K562 (cell line): ENCODE results near the gene RHOT1. TPM values are rescaled to one million over a fixed set of nuclear protein-coding genes. Genes with fewer than 3 reads are reported as not detected.
A peak's percentile ranks its signal among the peaks of the same experiment; 100 is the strongest.

Experiments used
- ATAC-seq: fragments of 200-7000 bp; cut with Tn5 transposase; 3 replicates; pipeline ENCODE4 v1.9.1; 2020; ENCODE audit warnings: moderate library complexity
- BruUV-seq: library from RNA; stranded (reverse); fragments of 400-500 nt; replicated peaks from 2 replicates; lab custom pipeline; 2021; lab: Mats Ljungman, UMichigan
- CTCF ChIA-PET: fragments of 300-600 bp; formaldehyde crosslinking; extraction: SDS; loops from one replicate; lab custom pipeline; 2021; ENCODE audit warnings: low intra/inter-chr PET ratio; lab: Yijun Ruan, JAX
- POLR2A ChIA-PET: fragments of 300-600, 350-650 bp; sonication (Branson Sonifier 250); formaldehyde crosslinking; extraction: SDS; loops from one replicate; lab custom pipeline; 2021; ENCODE audit warnings: antibody characterized with exemption, inconsistent platforms; lab: Yijun Ruan, JAX
- DNase-seq, 4 experiments: peaks; one replicate each; pipeline versions ENCODE4 v3.0.0 to v3.0.0-alpha.2; 2011 to 2018; ENCODE audit warnings: low spot score in 3 of 4, mixed read lengths in 3 of 4; ENCODE audit errors: extremely low read depth in 1 of 4
- FAIRE-seq: peaks from 2 replicates; lab custom pipeline; 2011; peaks lifted over from hg19 to GRCh38; lab: Jason Lieb, UNC
- H2AFZ ChIP-seq: 2 replicates; pipeline ENCODE4 v1.6.0; 2011; ENCODE audit warnings: low read depth, low read length, control low read depth, inconsistent platforms
- H3K27ac ChIP-seq: fragments of 200-600 bp; 3 replicates; pipeline ENCODE4 v1.8.0; 2011; ENCODE audit warnings: low read depth, mild to moderate bottlenecking, control low read depth, inconsistent platforms, low read length, moderate library complexity, mixed read lengths; ENCODE audit errors: extremely low read depth
- H3K27me3 ChIP-seq, 2 experiments: fragments of 300-600 bp in 1 of 2; 2 replicates in 1 of 2; 3 replicates in 1 of 2; pipeline versions ENCODE4 v1.6.0 to v1.8.0; 2011; ENCODE audit warnings: inconsistent platforms in 2 of 2, low read length in 2 of 2, mild to moderate bottlenecking in 1 of 2, mixed read lengths in 1 of 2, moderate library complexity in 1 of 2; ENCODE audit not compliant: control insufficient read depth in 2 of 2, insufficient read depth in 2 of 2
- H3K36me3 ChIP-seq: fragments of 300-600 bp; 3 replicates; pipeline ENCODE4 v1.8.0; 2011; ENCODE audit warnings: mild to moderate bottlenecking, low read length, inconsistent platforms; ENCODE audit not compliant: control insufficient read depth, insufficient read depth
- H3K4me1 ChIP-seq, 2 experiments: fragments of 200-600 bp in 1 of 2; replicated peaks in 1 of 2; 2 replicates in 1 of 2; 3 replicates in 1 of 2; pipeline versions ENCODE4 v1.5.1 to v1.8.0; 2011; ENCODE audit warnings: inconsistent platforms in 2 of 2, low read length in 2 of 2, mild to moderate bottlenecking in 1 of 2, mixed read lengths in 1 of 2, moderate library complexity in 1 of 2; ENCODE audit not compliant: control insufficient read depth in 2 of 2, insufficient read depth in 2 of 2
- H3K4me2 ChIP-seq: 2 replicates; pipeline ENCODE4 v1.6.1; 2011; ENCODE audit warnings: low read length, control low read depth, inconsistent platforms, mixed read lengths; ENCODE audit not compliant: insufficient read depth
- H3K4me3 ChIP-seq: fragments of 200-600 bp; sonication (generic), shearing (Covaris generic); 2 replicates; pipeline ENCODE4 v1.5.1; 2016; ENCODE audit warnings: control low read depth, inconsistent platforms
- H3K79me2 ChIP-seq: fragments of 200-600 bp; 3 replicates; pipeline ENCODE4 v1.8.0; 2011; ENCODE audit warnings: low read length, inconsistent platforms; ENCODE audit not compliant: control insufficient read depth, insufficient read depth
- H3K9ac ChIP-seq, 2 experiments: 2 replicates each; pipeline versions ENCODE4 v1.6.0 to v1.6.1; 2011; ENCODE audit warnings: low read depth in 2 of 2, low read length in 2 of 2, control low read depth in 1 of 2, inconsistent platforms in 1 of 2, mild to moderate bottlenecking in 1 of 2, mixed read lengths in 1 of 2; ENCODE audit not compliant: insufficient read depth in 1 of 2
- H3K9me1 ChIP-seq: one replicate; pipeline ENCODE4 v1.6.0; 2011; ENCODE audit warnings: inconsistent platforms, mild to moderate bottlenecking, low read length, moderate library complexity; ENCODE audit not compliant: control insufficient read depth, insufficient read depth
- H3K9me3 ChIP-seq: replicated peaks from 2 replicates; pipeline ENCODE4 v1.5.1; 2011; ENCODE audit warnings: low read depth, low read length, inconsistent platforms; ENCODE audit not compliant: control insufficient read depth, insufficient read depth
- H4K20me1 ChIP-seq: replicated peaks from 2 replicates; pipeline ENCODE4 v1.6.1; 2011; ENCODE audit warnings: low read length, inconsistent platforms, mixed read lengths; ENCODE audit not compliant: control insufficient read depth, insufficient read depth
- BHLHE40 ChIP-seq: IDR thresholded peaks from 2 replicates; pipeline ENCODE4 v1.6.1; 2011; ENCODE audit warnings: low read length, improper control_type of control experiment
- MNT ChIP-seq, 2 experiments: fragments of 450-650 bp; conservative IDR thresholded peaks; 2 replicates each; pipeline ENCODE4 v1.6.1; 2017; ENCODE audit warnings: mild to moderate bottlenecking in 2 of 2, moderate library complexity in 2 of 2
- RAD51 ChIP-seq: fragments of 450-650 bp; IDR thresholded peaks from 2 replicates; pipeline ENCODE4 v1.7.1; 2016; ENCODE audit warnings: low read depth, mild to moderate bottlenecking, borderline replicate concordance
- REST ChIP-seq, 2 experiments: fragments of 450-650 bp; formaldehyde crosslinking in 1 of 2; IDR thresholded peaks; 2 replicates each; pipeline versions ENCODE4 v1.4.0 to v1.6.1; 2014 to 2020; ENCODE audit warnings: mild to moderate bottlenecking in 2 of 2, borderline replicate concordance in 1 of 2, low read depth in 1 of 2
- SAFB ChIP-seq: fragments of 200-400 bp; formaldehyde crosslinking; IDR thresholded peaks from 2 replicates; pipeline ENCODE4 v1.6.1; 2017; ENCODE audit warnings: low read depth, low read length, borderline replicate concordance
- SREBF2 ChIP-seq: sonication (generic); formaldehyde crosslinking; IDR thresholded peaks from 2 replicates; pipeline ENCODE4 v1.4.0; 2020; ENCODE audit warnings: mild to moderate bottlenecking, missing genetic modification reagents
- TFE3 ChIP-seq: fragments of 450-650 bp; formaldehyde crosslinking; IDR thresholded peaks from 2 replicates; pipeline ENCODE4 v1.4.0; 2020; ENCODE audit warnings: mild to moderate bottlenecking, mixed read lengths
- TOE1 ChIP-seq, 2 experiments: fragments of 450-650 bp in 1 of 2; sonication (generic) in 1 of 2; formaldehyde crosslinking in 1 of 2; IDR thresholded peaks; 2 replicates each; pipeline versions ENCODE4 v1.7.1 to v1.8.0; 2016 to 2022; ENCODE audit warnings: borderline replicate concordance in 2 of 2, mild to moderate bottlenecking in 2 of 2, antibody characterized with exemption in 1 of 2, inconsistent platforms in 1 of 2, low read depth in 1 of 2, missing genetic modification reagents in 1 of 2, moderate library complexity in 1 of 2
- ZFP30 ChIP-seq: fragments of 250-450 bp; sonication (Bioruptor Pico); IDR thresholded peaks from 2 replicates; pipeline ENCODE4 v1.8.0; 2022; ENCODE audit warnings: moderate library complexity, mild to moderate bottlenecking, inconsistent platforms, borderline replicate concordance
- WGBS: fragments of 100-300 bp; shearing (Covaris generic); methylation state at CpG from one replicate; pipeline ENCODE4 v1.1.6; 2016; ENCODE audit warnings: low coverage, mixed read lengths; ENCODE audit not compliant: insufficient coverage; ENCODE audit errors: missing lambda C conversion rate; 5-methylcytosine and 5-hydroxymethylcytosine counted together
- in situ Hi-C: fragments of 300-500 bp; cut with MboI; formaldehyde crosslinking; loops from 4 replicates; pipeline ENCODE4 v1.15.0; 2018; ENCODE audit warnings: inconsistent platforms, mixed read lengths
- intact Hi-C: fragments of 100-400 bp; cut with micrococcal nuclease; formaldehyde crosslinking; loops from 2 replicates; pipeline ENCODE4 v1.14.2; 2022
- polyA plus RNA-seq, 8 experiments: library from polyadenylated mRNA; depleted of rRNA in 4 of 8; stranded (reverse) in 5 of 8; unstranded in 3 of 8; fragments of >200 nt; fragmentation: Nextera tagmentation in 2 of 8; fragmentation: Illumina TruSeq in 1 of 8; extraction: Ambion mirVana in 2 of 8; extraction: Trizol in 1 of 8; gene quantifications; 2 replicates each; pipeline versions ENCODE4 v1.2.1 to v1.2.3, GENCODE V29; 2011 to 2014; ENCODE audit warnings: inconsistent platforms in 1 of 8, missing spikeins in 1 of 8
- total RNA-seq, 7 experiments: library from RNA; depleted of rRNA in 6 of 7; stranded (reverse); fragments of >200 nt in 6 of 7; fragmentation: Illumina TruSeq in 2 of 7; extraction: Trizol in 2 of 7; gene quantifications; 2 replicates each; pipeline versions ENCODE4 v1.2.1 to v1.2.3, GENCODE V29; 2011 to 2021; ENCODE audit warnings: low replicate concordance in 1 of 7

Gene RHOT1
- total and polyA plus RNA-seq, 9 of the 15 experiments (the other 6 are each of a cell fraction or from before 2014, with no cell fraction given), result 23.0 to 101 (median 32.2) TPM

- ATAC-seq, result no peak
- Histone ChIP-seq H3K4me1 (peaks cover 0 to 4% of the 10 kb centered on the region in 2 experiments; a peak in 2 of 5 replicates), H3K27me3 (peaks cover 42 to 61% of the 10 kb centered on the region in 2 experiments), H3K9ac (no peak overlapping the region; a peak in 1 of 4 replicates), H3K4me2 (no peak overlapping the region), H3K4me3 (no peak overlapping the region), H3K79me2 (no peaks in the 10 kb centered on the region), H3K36me3 (no peaks in the 10 kb centered on the region), H3K9me3 (no peaks in the 10 kb centered on the region), H2AFZ (no peak overlapping the region), H3K27ac (no peak overlapping the region), H3K9me1 (no peaks in the 10 kb centered on the region), H4K20me1 (peaks cover 9% of the 10 kb centered on the region)
- WGBS, result 8% methylated on average over 9 of the region's 9 CpGs
- in situ Hi-C loops (no loop called here), intact Hi-C loops (loop anchor here (10.0 kb wide), 1 partner anchor 498 kb away; no protein-coding TSS in a partner anchor)
- no peak for FAIRE-seq
- ChIA-PET POLR2A (interaction anchor here (0.7 kb wide), 1 partner anchor 92 kb away, joined by 3 read pairs; no protein-coding TSS in a partner anchor), CTCF (no interaction called here)
- peak; percentile 64 for TF ChIP-seq BHLHE40
- TF ChIP-seq SAFB, result no peak
- no peak for TF ChIP-seq ZFP30 (CRISPR knock-in tag)
- TF ChIP-seq TFE3 (CRISPR knock-in tag), result peak; percentile 42
- peak; percentile 21; the same call in 1 of the 2 replicates for TF ChIP-seq RAD51
- TF ChIP-seq REST (IDR thresholded peaks at IDR 0.05; ENCODE audit: borderline replicate concordance), result peak; percentile 30; the same call in 1 of the 2 replicates
- no peak for TF ChIP-seq REST (CRISPR knock-in tag; IDR thresholded peaks at IDR 0.05; ENCODE audit: low read depth)
- TF ChIP-seq TOE1 (IDR thresholded peaks at IDR 0.05; ENCODE audit: borderline replicate concordance), result peak; percentile 29; the same call in 1 of the 2 replicates
- no peak for TF ChIP-seq TOE1 (CRISPR knock-in tag; IDR thresholded peaks at IDR 0.05; ENCODE audit: borderline replicate concordance, low read depth)
- TF ChIP-seq SREBF2 (CRISPR knock-in tag), result no peak
- TF ChIP-seq MNT (conservative IDR thresholded peaks at IDR 0.05), result no peak
- DNase-seq, result no peak
- no TSS peak for BruUV-seq
Observed at GRCh38 chr17:32256701-32257019, 114.4 kb downstream of the RHOT1 start.
